Measurements from ENCODE around the gene CATSPER2.
"Not testable (repeated sequence)": the region's sequence is repeated elsewhere in the genome, so short reads cannot be mapped to it uniquely, and the experiment has no call there.

The CATSPER2 gene

GRCh38 chr15:43648649-43649429, at the start of gene CATSPER2:
Gene CATSPER2, minus strand, starts transcription at chr15:43648844. Its CDS starts 783 bp downstream, at chr15:43648061.
- no peak for DNase-seq (ENCODE audit: extremely low read depth, low read depth)
- TF ChIP-seq CTCF (IDR thresholded peaks at IDR 0.05; ENCODE audit: low read depth, low read length) = no peak

DNA sequence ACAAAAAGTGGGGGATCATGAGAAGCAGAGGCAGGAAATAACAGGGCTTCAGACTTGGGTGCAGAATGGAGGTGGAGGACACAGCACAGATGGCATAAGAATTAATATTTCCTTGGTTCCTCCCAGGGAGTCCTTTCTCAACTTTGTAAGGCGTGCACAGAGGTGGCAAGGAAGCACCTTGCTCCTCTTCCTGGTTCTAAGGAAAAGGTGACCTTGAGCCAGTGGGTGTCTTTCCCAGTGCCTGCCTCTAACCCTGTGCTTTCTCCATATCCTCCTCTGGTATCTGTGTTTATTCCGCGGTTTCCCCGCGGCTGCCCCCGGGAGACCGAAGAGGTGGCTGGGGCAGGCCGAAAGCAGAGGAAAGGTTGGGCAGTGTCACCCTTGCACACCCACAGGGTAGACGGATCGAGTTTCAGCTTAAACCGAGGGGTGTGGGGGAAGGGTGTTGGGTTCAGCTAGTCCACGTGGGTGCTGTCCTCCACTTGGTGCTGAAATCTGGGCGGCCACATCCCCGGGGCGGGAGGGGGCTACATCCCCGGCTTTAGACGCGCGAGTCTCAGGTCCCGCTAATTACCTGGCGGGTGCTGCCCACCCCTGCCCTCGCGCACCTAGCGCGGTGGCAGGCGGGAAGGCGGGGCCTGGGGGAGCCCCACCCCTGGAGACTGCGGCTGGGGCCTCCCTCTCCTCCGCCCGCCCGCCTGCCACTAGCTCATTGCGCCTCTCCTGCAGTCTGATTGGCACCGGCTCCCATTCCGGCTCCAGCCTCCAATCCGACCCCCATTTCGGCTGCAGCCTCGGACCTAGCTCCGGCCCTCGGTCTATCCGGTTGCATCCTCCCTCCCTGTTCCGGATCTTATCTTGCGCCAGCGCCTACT, 44.7 kb upstream of the CATSPER2 start, which contains the start of gene CKMT1A:
CKMT1A (plus strand) TSS at position 712 of the 875 bp plus-strand sequence. CDS start 192 bp downstream, outside the sequence.
- DNase-seq (ENCODE audit: extremely low read depth, low read depth) = not testable (repeated sequence)

DNA sequence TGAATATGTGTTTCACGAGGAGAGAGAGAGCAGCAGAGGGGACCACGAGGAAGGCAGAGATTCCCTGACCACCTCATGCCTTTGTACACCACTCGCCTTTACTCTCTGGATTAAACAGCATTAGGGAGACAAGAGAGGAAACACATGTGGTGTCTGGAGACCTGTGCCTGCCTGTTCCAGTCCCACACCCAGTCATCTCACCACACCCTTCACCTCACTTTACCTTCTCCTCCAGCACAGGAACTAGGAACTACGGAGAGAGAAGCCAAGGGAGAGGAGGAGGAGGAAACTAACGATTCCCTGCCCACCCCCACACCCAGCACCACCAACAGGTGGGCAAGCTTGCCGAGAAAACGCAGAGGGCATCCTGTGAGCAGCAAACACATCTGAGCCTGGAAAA, 44.0 kb upstream of the CATSPER2 start:
- DNase-seq (ENCODE audit: extremely low read depth, low read depth) = not testable (repeated sequence)

GRCh38 chr15:43689604-43690301, 41.1 kb upstream of the CATSPER2 start:
- not testable (repeated sequence) for DNase-seq (ENCODE audit: extremely low read depth, low read depth)

DNA sequence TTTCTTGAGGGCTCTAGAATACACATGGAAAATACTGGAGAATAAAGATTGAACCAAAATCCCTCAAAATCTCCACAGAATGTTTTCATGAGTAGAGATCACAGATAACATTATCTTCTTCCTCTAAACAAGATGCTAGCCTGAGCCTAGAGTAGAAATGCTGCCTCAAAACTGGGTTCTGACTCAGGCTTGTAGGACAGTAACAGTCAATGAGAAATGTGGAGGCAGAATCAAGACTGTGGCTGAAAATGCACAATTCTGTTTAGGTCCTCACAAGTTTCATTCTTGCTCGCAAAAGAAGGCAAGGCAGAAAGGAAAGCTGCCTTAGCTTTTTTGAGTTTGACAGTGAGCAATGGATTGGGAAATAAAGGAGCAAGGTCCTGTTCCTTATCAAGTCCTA, 25.5 kb upstream of the CATSPER2 start:
- not testable (repeated sequence) for DNase-seq (ENCODE audit: extremely low read depth, low read depth)

DNA sequence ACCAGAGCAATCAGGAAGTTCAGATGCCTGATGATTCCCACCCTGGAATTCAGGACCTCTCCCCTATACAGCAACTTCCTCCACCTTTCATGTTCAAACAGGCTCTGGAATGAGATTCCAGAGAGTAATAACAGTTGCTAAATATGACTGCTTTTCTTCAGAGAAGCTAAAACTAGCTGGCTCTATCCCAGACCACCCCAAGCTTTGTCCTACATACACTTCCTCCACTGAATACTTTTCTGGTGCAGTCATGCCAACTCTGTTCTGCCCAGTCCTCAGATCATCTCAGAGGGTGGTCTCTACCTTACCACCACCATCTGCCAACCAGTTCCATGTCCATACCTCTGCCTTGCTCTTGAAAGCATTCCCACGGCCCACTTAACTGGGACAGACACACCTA, 17.5 kb upstream of the CATSPER2 start:
- not testable (repeated sequence) for DNase-seq (ENCODE audit: extremely low read depth, low read depth)

- not testable (repeated sequence) for DNase-seq (ENCODE audit: extremely low read depth, low read depth)
Observed at GRCh38 chr15:43663333-43663732, 14.7 kb upstream of the CATSPER2 start.

DNA sequence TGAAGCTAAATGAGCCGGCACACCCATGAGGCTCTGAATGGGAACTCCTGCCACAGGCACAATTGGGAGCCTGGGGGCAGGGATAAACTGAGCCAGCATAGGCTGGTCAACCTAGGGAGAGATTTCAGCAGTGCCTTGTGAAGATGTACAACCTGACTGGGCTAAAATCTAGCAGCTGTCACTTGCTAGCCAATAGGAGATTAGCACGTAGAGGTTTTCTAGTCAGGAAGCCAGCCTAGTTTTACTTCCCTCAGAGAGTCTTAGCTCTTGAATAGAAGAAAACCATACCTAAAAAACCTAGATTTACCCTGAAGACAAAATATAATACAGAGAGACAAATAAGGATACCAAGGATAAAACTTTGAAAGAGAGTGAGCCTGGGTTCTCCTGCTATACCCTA, 13.6 kb upstream of the CATSPER2 start:
- not testable (repeated sequence) for DNase-seq (ENCODE audit: extremely low read depth, low read depth)

- not testable (repeated sequence) for DNase-seq (ENCODE audit: extremely low read depth, low read depth)
Observed at GRCh38 chr15:43659727-43660126, 11.1 kb upstream of the CATSPER2 start.

- not testable (repeated sequence) for DNase-seq (ENCODE audit: extremely low read depth, low read depth)
Observed at GRCh38 chr15:43649430-43649926, 834 bp upstream of the CATSPER2 start.

DNA sequence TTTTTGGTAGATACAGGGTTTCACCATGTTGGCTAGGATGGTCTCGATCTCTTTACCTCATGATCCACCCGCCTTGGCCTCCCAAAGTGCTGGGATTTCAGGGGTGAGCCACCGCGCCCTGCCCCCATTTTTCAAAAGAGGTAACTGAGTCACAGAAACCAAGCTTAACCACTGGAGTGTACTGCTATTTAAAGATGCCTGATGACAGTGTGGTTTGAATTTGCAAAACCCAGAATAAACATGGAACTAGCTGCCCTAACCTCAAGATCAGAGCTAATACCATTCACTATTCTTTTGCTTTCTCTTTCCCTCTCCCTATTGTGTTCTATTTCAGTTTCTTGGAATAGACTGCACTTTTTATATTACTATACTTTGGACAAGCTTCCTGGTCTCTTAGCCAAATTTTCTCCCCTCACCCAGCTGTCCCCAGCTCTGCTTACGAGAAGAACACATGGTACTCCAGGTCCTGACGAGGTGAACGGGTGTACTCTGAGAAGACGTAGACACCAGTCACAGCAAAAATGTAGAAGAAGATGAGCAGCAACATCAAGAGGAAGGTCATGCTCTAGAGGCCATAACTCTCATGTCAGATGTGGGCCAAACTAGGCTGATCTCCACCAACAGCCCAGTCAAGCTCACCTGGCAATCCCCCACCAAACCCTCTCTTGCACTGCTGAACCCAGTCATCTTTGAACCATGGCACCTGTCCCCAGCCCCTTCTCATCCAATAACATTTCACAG, 10.0 kb downstream of the CATSPER2 start:
- not testable (repeated sequence) for DNase-seq (ENCODE audit: extremely low read depth, low read depth)

DNA sequence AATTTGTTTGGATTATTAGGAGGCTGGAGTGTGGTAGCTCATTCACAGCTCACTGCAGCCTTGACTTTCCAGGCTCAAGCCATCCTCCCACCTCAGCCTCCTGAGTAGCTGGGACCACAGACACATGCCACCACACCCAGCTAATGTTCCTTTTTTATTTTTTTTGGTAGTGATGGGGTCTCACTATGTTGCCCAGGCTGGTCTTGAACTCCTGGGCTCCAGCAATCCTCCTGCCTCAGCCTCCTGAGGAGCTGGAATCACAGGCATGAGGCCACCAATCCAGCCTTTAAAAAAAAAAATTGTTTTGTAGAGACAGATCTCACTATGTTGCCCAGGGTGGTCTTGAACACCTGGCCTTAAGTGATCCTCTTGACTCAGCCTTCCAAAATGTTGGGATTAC, 21.7 kb downstream of the CATSPER2 start:
- not testable (repeated sequence) for DNase-seq (ENCODE audit: extremely low read depth, low read depth)

- DNase-seq (ENCODE audit: extremely low read depth, low read depth) = no peak
- no peak for TF ChIP-seq CTCF (IDR thresholded peaks at IDR 0.05; ENCODE audit: low read depth, low read length)
Observed at GRCh38 chr15:43625106-43625505, 23.5 kb downstream of the CATSPER2 start.

DNA sequence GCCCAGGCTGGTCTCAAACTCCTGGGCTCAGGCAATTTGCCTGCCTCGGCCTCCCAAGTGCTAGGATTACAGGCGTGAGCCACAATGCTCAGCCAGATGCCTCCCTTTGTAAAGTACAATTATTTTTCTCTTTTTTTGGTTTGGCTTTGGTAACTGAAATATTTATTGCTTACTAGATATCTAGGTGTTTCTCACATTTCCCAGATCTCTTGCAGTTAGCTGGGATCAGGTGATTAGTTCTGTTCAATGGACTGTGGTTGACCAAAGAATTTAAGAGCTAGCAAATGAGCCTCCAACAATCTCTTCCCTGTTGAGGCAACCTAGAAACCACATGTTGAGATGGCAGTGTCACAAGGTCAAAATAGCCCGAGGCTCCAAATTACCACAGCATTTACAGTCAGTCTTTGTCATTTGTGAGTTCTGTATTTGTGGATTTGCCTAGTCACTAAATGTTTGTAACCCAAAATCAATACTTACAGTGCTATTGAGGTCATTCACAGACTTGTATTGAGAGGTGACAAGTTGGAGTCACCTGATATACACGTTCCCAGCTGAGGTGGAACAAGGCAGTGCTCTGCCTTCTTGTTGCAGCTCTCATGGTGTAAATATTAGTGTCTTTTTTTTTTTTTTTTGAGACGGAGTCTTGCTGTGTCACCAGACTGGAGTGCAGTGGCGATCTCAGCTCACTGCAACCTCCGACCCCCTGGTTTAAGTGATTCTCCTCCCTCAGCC, 26.4 kb downstream of the CATSPER2 start:
- not testable (repeated sequence) for DNase-seq (ENCODE audit: extremely low read depth, low read depth)

GRCh38 chr15:43618700-43619099, 29.9 kb downstream of the CATSPER2 start, which contains the start of gene STRC:
Gene STRC, minus strand, starts transcription at chr15:43618800. Its CDS starts 78 bp downstream, at chr15:43618722.
- DNase-seq (ENCODE audit: extremely low read depth, low read depth) = not testable (repeated sequence)

DNA sequence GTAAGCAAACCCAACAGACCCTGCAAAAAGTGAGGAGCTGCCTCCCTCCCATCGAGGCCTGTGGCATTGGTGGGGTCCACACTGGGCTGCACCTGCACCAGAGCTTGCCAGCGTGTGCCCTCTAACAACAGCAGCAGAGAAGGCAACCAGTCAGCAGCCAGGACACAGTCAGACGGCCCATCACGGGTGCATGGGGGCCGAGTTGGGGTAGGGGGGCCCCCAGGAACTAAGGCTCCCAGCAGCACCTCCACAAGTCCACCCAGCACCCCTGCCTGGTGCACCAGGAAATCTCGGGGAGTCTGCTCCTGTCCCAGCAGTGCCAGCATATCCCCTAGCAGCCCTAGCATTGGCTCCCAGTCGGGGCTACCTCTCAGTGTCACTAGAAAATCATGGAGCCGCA, 30.9 kb downstream of the CATSPER2 start:
- DNase-seq (ENCODE audit: extremely low read depth, low read depth) = not testable (repeated sequence)
